Stimulated activated CD4-positive, alpha-beta T cell treated with anti-CD3 and anti-CD28 coated beads, Interleukin-15, amount 100 ng/mL, for 24 hours (primary cell): ENCODE results near the gene H3-3A.

ENCODE experiments used
- DNase-seq: peaks from one replicate; pipeline ENCODE4 v3.0.0-alpha.2; 2020

The H3-3A gene

DNA sequence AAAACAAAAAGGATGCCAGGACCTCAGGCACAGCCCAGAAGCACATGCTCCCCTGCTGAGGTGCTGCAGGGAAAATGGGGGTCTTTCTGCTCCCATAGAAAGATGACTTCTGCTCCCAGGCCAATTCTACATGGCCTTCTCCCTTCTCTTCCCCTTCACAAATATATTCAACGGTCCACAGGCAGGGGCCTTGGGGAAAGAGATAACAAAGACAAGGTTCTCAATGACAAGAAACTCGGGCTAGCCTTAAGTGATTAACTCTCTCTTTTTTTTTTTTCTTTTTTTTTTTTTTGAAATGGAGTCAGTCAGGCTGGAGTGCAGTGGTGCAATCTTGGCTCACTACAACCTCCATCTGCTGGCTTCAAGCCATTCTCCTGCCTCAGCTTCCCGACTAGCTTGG is 54.2 kb downstream of the H3-3A start:
- DNase-seq: no peak

DNA sequence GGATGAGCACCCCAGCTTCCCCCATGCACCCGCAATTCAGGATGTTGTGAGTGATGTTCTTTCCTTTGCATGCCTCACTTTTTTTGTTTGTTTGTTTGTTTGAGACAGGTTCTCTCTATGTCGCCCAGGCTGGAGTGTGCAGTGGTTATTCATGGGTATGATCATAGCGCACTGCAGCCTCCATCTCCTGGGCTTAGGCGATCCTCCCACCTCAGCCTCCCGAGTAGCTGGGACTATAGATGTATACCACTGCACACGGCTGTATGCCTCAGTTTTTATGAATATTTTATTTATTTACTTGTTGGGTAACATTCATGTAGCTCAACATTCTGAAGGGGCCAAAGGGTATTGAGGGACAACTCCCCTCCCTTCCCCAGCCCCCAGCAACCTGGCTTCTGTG is 54.8 kb downstream of the H3-3A start:
- no peak for DNase-seq

DNA sequence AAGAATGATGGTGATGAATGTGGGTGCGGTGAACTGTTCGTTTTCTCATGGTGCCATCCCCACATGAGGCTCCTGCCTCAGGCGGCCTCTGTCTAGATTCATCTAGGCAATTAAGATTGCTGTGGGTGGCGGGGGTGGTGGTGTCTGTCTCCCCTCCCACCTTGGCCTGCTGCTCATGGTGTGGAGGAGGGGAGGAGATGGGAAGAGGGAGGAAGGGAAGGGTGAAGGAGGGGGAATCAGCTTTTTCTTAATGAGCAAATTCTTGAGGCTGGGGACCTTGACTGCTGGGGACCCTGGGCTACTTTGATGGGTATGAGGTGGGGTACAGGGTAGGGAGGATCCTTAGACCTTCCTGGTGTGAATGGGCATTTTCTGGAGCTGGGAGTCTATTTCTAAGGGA is 55.8 kb downstream of the H3-3A start:
- DNase-seq: no peak

DNA sequence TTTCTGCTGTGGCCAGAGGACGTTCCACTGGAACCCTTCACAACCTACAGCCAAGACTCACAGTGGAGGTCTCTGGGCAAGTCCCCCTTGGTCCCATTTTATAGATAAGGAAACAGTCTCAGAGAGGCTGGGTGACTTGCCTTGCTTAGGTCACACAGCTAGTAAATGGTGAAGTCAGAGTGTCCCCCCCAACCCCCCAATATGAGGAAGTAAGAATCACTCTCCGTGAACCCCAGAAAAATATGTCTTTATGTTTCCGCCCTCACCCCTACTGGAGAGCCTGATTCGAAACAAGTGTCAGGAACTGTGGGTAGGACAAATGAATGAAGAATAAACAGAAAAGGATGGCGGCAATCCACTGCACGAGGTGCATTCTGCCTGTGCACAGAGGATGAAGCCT is 56.7 kb downstream of the H3-3A start:
- DNase-seq: no peak

DNA sequence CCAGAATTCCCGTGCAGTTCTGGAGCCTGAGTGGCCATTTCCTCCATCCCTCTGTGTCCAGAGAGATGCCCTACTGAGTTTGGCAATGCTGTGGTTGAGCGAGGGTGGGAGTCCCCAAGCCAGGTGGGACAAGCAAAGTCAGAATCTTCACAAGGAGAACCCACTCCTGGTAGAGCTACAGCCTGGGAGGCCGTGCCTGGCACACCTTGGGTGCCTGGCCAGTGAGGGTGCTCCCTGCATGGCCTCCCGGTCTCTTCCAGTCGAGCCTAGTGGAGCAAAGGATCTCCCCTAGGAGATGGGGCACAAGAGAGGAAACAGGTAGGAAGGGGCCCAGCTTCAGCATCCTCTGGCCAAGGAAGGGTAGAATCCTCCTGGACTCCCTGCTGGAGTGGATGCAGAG is 57.9 kb downstream of the H3-3A start:
- no peak for DNase-seq

DNA sequence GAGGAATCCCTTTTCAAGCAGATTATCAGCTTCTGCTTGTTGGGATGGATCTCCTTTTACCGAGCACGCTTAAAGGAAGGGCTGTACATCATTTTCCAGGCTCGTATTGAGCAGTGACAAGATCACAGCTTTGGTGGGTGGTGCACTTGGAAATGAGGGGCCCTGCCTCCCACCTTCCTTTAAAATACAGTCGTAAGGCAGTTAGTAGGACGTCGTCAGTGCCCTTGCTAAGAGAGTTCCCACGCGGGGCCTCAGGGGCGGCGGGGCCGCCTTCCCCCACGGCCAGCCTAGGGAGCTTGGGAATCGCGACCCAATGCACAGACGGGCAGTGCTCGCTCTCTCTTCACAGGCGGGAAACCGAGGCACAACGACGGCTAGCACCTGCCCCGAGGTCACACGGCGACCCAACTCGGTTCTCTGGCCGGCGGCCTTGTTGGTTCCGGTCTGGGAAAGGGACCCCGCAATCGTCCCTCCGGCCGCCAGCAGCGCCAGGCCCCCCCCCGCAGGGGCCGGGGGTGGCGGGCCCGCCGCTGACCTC is 58.6 kb downstream of the H3-3A start:
- no peak for DNase-seq
